Fibroblast of villous mesenchyme (primary cell): Measurements from ENCODE around the gene HMCN1. TPM values are rescaled to one million over a fixed set of nuclear protein-coding genes. Genes with fewer than 3 reads are reported as not detected.

Source experiments
- DNase-seq: peaks from one replicate; pipeline ENCODE4 v3.0.0-alpha.2; 2010; ENCODE audit warnings: low read depth
- H3K4me3 ChIP-seq: 2 replicates; pipeline ENCODE4 v1.5.1; 2011; ENCODE audit warnings: low read depth, mild to moderate bottlenecking, low read length
- CTCF ChIP-seq: IDR thresholded peaks from 2 replicates; pipeline ENCODE4 v1.5.1; 2012; ENCODE audit warnings: low read depth, mild to moderate bottlenecking, low read length; ENCODE audit not compliant: insufficient read depth
- total RNA-seq: library from RNA; depleted of rRNA; stranded (reverse); fragments of >200 nt; gene quantifications from 2 replicates; pipeline ENCODE4 v1.2.3, GENCODE V29; 2012

Gene HMCN1
- total RNA-seq, 1 donor = 5.2 TPM

GRCh38 chr1:186059752-186060151 lies 325.6 kb downstream of the HMCN1 start:
- TF ChIP-seq CTCF = no peak
- no peak for DNase-seq

GRCh38 chr1:186060226-186060625 lies 326.0 kb downstream of the HMCN1 start:
- no peak for TF ChIP-seq CTCF
- no peak for DNase-seq

More at GRCh38 chr1:186059752-186060151, 325.6 kb downstream of the HMCN1 start:
- no peak overlapping the region for H3K4me3 ChIP-seq

GRCh38 chr1:186063091-186063657 lies 329.0 kb downstream of the HMCN1 start:
- no peak overlapping the region for H3K4me3 ChIP-seq
- DNase-seq = no peak
- no peak for TF ChIP-seq CTCF

More at GRCh38 chr1:186060226-186060625, 326.0 kb downstream of the HMCN1 start:
- no peak overlapping the region for H3K4me3 ChIP-seq

GRCh38 chr1:186066411-186066810 lies 332.2 kb downstream of the HMCN1 start:
- DNase-seq = no peak
- TF ChIP-seq CTCF = no peak
- no peak overlapping the region for H3K4me3 ChIP-seq

- no peak for DNase-seq
- TF ChIP-seq CTCF = no peak
- no peak overlapping the region for H3K4me3 ChIP-seq
Observed at GRCh38 chr1:186073697-186074096, 339.5 kb downstream of the HMCN1 start.

- no peak for DNase-seq
- TF ChIP-seq CTCF = no peak
- H3K4me3 ChIP-seq = no peak overlapping the region
Observed at GRCh38 chr1:186076006-186076405, 341.8 kb downstream of the HMCN1 start.

- TF ChIP-seq CTCF = no peak
- DNase-seq = peak; percentile 9
Observed at GRCh38 chr1:186078245-186078644, 344.1 kb downstream of the HMCN1 start.

More at GRCh38 chr1:186078245-186078644, 344.1 kb downstream of the HMCN1 start:
- no peak overlapping the region for H3K4me3 ChIP-seq
